Measurements from ENCODE around the gene USP17L17.
"Not testable (repeated sequence)": the region's sequence is repeated elsewhere in the genome, so short reads cannot be mapped to it uniquely, and the experiment has no call there.

The USP17L17 gene, protein sequence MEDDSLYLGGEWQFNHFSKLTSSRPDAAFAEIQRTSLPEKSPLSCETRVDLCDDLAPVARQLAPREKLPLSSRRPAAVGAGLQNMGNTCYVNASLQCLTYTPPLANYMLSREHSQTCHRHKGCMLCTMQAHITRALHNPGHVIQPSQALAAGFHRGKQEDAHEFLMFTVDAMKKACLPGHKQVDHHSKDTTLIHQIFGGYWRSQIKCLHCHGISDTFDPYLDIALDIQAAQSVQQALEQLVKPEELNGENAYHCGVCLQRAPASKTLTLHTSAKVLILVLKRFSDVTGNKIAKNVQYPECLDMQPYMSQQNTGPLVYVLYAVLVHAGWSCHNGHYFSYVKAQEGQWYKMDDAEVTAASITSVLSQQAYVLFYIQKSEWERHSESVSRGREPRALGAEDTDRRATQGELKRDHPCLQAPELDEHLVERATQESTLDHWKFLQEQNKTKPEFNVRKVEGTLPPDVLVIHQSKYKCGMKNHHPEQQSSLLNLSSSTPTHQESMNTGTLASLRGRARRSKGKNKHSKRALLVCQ

DNA sequence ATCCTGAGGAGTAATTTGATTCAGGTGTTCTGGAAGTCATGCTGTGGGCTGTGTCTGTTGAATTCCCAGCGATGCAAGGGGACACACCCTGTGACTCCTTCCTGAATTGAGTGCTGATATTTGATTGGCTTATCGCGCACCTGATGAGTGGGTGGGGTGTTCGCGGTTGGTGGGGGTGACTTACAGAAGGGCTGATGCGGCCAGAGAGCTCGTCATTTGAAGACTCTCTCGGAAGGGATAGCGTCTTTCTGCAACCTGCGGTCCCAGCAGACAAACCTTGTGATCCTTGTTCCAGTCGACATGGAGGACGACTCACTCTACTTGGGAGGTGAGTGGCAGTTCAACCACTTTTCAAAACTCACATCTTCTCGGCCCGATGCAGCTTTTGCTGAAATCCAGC is at the start of gene USP17L17:
Gene USP17L17, plus strand, starts transcription at position 301 of the 400 bp plus-strand sequence. Its CDS starts 0 bp downstream, at position 301.
- not testable (repeated sequence) for DNase-seq (ENCODE audit: low read depth, low spot score)

DNA sequence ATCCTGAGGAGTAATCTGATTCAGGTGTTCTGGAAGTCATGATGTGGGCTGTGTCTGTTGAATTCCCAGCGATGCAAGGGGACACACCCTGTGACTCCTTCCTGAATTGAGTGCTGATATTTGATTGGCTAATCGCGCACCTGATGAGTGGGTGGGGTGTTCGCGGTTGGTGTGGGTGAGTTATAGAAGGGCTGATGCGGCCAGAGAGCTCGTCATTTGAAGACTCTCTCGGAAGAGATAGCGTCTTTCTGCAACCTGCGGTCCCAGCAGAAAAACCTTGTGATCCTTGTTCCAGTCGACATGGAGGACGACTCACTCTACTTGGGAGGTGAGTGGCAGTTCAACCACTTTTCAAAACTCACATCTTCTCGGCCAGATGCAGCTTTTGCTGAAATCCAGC is 33.3 kb upstream of the USP17L17 start, which contains the start of gene USP17L10:
Gene USP17L10, plus strand, starts transcription at position 301 of the 400 bp plus-strand sequence. Its CDS starts 0 bp downstream, at position 301.
- DNase-seq (ENCODE audit: low read depth, low spot score): not testable (repeated sequence)

DNA sequence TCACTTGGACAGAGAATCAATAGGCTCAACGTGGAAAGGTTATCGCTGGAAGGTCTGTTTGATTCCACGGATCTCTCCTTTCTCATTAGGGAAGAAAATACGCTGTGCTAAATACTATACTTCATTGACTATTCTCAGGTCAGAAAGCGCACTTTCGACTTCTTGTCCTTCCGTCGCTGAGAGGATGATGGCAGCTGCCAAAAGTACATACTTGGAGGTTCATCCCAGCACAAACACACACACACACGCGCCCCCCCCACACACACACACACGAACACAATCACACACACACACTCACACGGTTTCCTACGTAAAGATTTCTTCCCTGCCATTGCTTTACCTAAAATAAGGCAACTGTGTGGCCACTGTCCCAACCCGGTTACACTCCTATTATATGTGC is 29.0 kb upstream of the USP17L17 start:
- not testable (repeated sequence) for DNase-seq (ENCODE audit: low read depth, low spot score)

DNA sequence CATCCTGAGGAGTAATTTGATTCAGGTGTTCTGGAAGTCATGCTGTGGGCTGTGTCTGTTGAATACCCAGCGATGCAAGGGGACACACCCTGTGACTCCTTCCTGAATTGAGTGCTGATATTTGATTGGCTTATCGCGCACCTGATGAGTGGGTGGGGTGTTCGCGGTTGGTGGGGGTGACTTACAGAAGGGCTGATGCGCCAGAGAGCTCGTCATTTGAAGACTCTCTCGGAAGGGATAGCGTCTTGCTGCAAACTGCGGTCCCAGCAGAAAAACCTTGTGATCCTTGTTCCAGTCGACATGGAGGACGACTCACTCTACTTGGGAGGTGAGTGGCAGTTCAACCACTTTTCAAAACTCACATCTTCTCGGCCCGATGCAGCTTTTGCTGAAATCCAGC is 28.6 kb upstream of the USP17L17 start, which contains the start of gene USP17L11:
Gene USP17L11, plus strand, starts transcription at position 301 of the 400 bp plus-strand sequence. Its CDS starts 0 bp downstream, at position 301.
- not testable (repeated sequence) for DNase-seq (ENCODE audit: low read depth, low spot score)

DNA sequence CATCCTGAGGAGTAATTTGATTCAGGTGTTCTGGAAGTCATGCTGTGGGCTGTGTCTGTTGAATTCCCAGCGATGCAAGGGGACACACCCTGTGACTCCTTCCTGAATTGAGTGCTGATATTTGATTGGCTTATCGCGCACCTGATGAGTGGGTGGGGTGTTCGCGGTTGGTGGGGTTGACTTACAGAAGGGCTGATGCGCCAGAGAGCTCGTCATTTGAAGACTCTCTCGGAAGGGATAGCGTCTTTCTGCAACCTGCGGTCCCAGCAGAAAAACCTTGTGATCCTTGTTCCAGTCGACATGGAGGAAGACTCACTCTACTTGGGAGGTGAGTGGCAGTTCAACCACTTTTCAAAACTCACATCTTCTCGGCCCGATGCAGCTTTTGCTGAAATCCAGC is 23.8 kb upstream of the USP17L17 start, which contains the start of gene USP17L12:
Gene USP17L12, plus strand, starts transcription at position 301 of the 400 bp plus-strand sequence. Its CDS starts 0 bp downstream, at position 301.
- not testable (repeated sequence) for DNase-seq (ENCODE audit: low read depth, low spot score)

DNA sequence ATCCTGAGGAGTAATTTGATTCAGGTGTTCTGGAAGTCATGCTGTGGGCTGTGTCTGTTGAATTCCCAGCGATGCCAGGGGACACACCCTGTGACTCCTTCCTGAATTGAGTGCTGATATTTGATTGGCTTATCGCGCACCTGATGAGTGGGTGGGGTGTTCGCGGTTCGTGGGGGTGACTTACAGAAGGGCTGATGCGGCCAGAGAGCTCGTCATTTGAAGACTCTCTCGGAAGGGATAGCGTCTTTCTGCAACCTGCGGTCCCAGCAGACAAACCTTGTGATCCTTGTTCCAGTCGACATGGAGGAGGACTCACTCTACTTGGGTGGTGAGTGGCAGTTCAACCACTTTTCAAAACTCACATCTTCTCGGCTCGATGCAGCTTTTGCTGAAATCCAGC is 19.1 kb upstream of the USP17L17 start, which contains the start of gene USP17L13:
Gene USP17L13, plus strand, starts transcription at position 301 of the 400 bp plus-strand sequence. Its CDS starts 0 bp downstream, at position 301.
- not testable (repeated sequence) for DNase-seq (ENCODE audit: low read depth, low spot score)

DNA sequence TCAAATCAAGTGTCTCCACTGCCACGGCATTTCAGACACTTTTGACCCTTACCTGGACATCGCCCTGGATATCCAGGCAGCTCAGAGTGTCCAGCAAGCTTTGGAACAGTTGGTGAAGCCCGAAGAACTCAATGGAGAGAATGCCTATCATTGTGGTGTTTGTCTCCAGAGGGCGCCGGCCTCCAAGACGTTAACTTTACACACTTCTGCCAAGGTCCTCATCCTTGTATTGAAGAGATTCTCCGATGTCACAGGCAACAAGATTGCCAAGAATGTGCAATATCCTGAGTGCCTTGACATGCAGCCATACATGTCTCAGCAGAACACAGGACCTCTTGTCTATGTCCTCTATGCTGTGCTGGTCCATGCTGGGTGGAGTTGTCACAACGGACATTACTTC is 13.4 kb upstream of the USP17L17 start:
- not testable (repeated sequence) for DNase-seq (ENCODE audit: low read depth, low spot score)

DNA sequence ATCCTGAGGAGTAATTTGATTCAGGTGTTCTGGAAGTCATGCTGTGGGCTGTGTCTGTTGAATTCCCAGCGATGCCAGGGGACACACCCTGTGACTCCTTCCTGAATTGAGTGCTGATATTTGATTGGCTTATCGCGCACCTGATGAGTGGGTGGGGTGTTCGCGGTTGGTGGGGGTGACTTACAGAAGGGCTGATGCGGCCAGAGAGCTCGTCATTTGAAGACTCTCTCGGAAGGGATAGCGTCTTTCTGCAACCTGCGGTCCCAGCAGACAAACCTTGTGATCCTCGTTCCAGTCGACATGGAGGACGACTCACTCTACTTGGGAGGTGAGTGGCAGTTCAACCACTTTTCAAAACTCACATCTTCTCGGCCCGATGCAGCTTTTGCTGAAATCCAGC is 9.6 kb upstream of the USP17L17 start, which contains the start of gene USP17L15:
Gene USP17L15, plus strand, starts transcription at position 301 of the 400 bp plus-strand sequence. Its CDS starts 0 bp downstream, at position 301.
- DNase-seq (ENCODE audit: low read depth, low spot score): not testable (repeated sequence)

DNA sequence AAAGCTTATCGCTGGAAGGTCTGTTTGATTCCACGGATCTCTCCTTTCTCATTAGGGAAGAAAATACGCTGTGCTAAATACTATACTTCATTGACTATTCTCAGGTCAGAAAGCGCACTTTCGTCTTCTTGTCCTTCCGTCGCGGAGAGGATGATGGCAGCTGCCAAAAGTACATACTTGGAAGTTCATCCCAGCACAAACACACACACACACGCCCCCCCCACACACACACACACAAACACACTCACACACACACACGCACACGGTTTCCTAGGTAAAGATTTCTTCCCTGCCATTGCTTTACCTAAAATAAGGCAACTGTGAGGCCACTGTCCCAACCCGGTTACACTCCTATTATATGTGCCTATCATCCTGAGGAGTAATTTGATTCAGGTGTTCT is 5.2 kb upstream of the USP17L17 start:
- DNase-seq (ENCODE audit: low read depth, low spot score): not testable (repeated sequence)

DNA sequence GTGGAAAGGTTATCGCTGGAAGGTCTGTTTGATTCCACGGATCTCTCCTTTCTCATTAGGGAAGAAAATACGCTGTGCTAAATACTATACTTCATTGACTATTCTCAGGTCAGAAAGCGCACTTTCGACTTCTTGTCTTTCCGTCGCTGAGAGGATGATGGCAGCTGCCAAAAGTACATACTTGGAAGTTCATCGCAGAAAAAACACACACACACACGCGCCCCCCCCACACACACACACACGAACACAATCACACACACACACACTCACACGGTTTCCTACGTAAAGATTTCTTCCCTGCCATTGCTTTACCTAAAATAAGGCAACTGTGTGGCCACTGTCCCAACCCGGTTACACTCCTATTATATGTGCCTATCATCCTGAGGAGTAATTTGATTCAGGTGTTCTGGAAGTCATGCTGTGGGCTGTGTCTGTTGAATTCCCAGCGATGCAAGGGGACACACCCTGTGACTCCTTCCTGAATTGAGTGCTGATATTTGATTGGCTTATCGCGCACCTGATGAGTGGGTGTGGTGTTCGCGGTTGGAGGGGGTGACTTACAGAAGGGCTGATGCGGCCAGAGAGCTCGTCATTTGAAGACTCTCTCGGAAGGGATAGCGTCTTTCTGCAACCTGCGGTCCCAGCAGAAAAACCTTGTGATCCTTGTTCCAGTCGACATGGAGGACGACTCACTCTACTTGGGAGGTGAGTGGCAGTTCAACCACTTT is 4.4 kb downstream of the USP17L17 start, which contains the start of gene USP17L18:
Gene USP17L18, plus strand, starts transcription at position 678 of the 728 bp plus-strand sequence. Its CDS starts 0 bp downstream, at position 678.
- DNase-seq (ENCODE audit: low read depth, low spot score): peak; percentile 1

DNA sequence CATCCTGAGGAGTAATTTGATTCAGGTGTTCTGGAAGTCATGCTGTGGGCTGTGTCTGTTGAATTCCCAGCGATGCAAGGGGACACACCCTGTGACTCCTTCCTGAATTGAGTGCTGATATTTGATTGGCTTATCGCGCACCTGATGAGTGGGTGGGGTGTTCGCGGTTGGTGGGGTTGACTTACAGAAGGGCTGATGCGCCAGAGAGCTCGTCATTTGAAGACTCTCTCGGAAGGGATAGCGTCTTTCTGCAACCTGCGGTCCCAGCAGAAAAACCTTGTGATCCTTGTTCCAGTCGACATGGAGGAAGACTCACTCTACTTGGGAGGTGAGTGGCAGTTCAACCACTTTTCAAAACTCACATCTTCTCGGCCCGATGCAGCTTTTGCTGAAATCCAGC is 9.4 kb downstream of the USP17L17 start, which contains the start of gene USP17L19:
Gene USP17L19, plus strand, starts transcription at position 301 of the 400 bp plus-strand sequence. Its CDS starts 0 bp downstream, at position 301.
- DNase-seq (ENCODE audit: low read depth, low spot score): not testable (repeated sequence)

DNA sequence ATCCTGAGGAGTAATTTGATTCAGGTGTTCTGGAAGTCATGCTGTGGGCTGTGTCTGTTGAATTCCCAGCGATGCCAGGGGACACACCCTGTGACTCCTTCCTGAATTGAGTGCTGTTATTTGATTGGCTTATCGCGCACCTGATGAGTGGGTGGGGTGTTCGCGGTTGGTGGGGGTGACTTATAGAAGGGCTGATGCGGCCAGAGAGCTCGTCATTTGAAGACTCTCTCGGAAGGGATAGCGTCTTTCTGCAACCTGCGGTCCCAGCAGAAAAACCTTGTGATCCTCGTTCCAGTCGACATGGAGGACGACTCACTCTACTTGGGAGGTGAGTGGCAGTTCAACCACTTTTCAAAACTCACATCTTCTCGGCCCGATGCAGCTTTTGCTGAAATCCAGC is 14.1 kb downstream of the USP17L17 start, which contains the start of gene USP17L20:
Gene USP17L20, plus strand, starts transcription at position 301 of the 400 bp plus-strand sequence. Its CDS starts 0 bp downstream, at position 301.
- not testable (repeated sequence) for DNase-seq (ENCODE audit: low read depth, low spot score)

DNA sequence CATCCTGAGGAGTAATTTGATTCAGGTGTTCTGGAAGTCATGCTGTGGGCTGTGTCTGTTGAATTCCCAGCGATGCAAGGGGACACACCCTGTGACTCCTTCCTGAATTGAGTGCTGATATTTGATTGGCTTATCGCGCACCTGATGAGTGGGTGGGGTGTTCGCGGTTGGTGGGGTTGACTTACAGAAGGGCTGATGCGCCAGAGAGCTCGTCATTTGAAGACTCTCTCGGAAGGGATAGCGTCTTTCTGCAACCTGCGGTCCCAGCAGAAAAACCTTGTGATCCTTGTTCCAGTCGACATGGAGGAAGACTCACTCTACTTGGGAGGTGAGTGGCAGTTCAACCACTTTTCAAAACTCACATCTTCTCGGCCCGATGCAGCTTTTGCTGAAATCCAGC is 18.9 kb downstream of the USP17L17 start, which contains the start of gene USP17L21:
Gene USP17L21, plus strand, starts transcription at position 301 of the 400 bp plus-strand sequence. Its CDS starts 0 bp downstream, at position 301.
- DNase-seq (ENCODE audit: low read depth, low spot score): not testable (repeated sequence)

DNA sequence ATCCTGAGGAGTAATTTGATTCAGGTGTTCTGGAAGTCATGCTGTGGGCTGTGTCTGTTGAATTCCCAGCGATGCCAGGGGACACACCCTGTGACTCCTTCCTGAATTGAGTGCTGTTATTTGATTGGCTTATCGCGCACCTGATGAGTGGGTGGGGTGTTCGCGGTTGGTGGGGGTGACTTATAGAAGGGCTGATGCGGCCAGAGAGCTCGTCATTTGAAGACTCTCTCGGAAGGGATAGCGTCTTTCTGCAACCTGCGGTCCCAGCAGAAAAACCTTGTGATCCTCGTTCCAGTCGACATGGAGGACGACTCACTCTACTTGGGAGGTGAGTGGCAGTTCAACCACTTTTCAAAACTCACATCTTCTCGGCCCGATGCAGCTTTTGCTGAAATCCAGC is 23.6 kb downstream of the USP17L17 start, which contains the start of gene USP17L22:
Gene USP17L22, plus strand, starts transcription at position 301 of the 400 bp plus-strand sequence. Its CDS starts 0 bp downstream, at position 301.
- DNase-seq (ENCODE audit: low read depth, low spot score): not testable (repeated sequence)

DNA sequence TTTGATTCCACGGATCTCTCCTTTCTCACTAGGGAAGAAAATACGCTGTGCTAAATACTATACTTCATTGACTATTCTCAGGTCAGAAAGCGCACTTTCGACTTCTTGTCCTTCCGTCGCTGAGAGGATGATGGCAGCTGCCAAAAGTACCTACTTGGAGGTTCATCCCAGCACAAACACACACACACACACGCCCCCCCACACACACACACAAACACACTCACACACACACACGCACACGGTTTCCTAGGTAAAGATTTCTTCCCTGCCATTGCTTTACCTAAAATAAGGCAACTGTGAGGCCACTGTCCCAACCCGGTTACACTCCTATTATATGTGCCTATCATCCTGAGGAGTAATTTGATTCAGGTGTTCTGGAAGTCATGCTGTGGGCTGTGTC is 28.0 kb downstream of the USP17L17 start:
- peak; percentile 0 for DNase-seq (ENCODE audit: low read depth, low spot score)
